ENCODE data around the gene CRHBP.
A peak's percentile ranks its signal among the peaks of the same experiment; 100 is the strongest.

The CRHBP gene

DNA sequence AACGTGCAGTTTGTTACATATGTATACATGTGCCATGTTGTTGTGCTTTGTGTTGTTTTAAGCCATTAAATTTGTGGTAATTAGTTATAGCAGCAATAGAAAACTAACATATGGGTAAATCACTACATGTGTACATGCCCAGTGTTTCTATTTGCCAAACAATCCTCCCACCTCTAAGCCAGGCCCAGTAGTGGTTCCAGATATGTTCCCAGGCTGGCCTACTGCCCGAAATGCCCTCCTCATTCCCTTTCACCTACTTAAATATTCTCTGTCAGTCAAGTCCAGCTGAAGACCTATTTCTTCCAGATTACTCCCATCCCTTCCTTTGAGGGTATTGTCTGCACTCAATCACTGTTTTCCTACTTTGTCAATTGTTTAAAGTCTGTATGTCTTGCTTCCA is 53.3 kb downstream of the CRHBP start:
- TF ChIP-seq, protein P1, sequence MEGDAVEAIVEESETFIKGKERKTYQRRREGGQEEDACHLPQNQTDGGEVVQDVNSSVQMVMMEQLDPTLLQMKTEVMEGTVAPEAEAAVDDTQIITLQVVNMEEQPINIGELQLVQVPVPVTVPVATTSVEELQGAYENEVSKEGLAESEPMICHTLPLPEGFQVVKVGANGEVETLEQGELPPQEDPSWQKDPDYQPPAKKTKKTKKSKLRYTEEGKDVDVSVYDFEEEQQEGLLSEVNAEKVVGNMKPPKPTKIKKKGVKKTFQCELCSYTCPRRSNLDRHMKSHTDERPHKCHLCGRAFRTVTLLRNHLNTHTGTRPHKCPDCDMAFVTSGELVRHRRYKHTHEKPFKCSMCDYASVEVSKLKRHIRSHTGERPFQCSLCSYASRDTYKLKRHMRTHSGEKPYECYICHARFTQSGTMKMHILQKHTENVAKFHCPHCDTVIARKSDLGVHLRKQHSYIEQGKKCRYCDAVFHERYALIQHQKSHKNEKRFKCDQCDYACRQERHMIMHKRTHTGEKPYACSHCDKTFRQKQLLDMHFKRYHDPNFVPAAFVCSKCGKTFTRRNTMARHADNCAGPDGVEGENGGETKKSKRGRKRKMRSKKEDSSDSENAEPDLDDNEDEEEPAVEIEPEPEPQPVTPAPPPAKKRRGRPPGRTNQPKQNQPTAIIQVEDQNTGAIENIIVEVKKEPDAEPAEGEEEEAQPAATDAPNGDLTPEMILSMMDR (IDR thresholded peaks at IDR 0.05; ENCODE audit: extremely low read depth, missing control alignments): no peak
- no peak for DNase-seq (ENCODE audit: low spot score)

DNA sequence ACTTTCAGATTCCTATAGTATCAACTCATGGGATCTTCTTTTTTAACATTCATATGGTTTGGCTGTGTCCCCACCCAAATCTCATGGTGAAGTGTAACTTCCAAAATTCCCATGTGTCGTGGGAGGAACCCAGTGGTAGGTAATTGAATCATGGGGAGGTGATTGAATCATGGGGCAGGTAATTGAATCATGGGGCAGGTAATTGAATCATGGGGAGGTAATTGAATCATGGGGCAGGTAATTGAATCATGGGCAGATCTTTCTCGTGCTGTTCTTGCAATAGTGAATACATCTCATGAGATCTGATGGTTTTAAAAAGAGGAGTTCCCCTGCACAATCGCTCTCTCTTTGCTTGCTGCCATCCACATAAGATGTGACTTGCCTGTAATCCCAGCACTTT is 55.6 kb downstream of the CRHBP start:
- TF ChIP-seq, protein P1 (IDR thresholded peaks at IDR 0.05; ENCODE audit: extremely low read depth, missing control alignments): no peak
- no peak for DNase-seq (ENCODE audit: low spot score)

DNA sequence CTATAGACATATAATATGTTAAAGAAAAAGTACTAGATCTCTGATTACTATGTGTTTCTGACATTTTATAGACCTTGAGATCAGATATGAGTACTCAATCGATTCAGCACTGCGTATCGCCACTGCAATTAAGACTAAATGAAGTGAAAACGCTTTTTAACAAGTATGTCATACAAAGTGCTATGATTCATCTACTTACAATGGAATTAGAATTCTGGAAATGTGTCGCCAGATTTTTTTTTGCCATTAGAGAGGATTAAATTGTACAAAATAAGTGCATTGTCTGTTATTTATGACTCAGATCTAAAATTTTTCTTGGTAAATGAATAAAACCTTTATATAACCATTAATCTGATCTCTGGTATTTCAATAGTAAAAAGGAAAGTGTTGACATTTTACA is 57.4 kb downstream of the CRHBP start:
- TF ChIP-seq, protein P1 (IDR thresholded peaks at IDR 0.05; ENCODE audit: extremely low read depth, missing control alignments): no peak
- DNase-seq (ENCODE audit: low spot score): no peak

DNA sequence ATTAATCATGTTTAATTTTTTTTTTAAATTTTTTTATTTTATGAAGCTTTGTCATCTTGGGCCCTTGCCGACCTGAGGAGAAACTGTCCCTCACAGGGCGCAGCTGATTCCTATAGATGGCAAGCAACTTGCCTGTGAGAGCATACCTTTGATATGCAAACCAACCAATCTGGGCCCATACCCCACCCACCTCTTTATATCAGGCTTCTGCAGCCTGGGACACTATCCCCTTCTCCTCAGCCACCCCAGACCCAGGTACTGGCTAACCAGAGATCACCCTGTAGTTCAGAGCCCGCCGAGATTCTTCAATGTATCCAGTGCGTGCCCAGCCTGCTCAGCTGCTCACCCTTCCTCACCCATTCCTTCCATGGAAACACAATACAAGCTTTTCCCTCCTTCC is 58.7 kb downstream of the CRHBP start:
- TF ChIP-seq, protein P1 (IDR thresholded peaks at IDR 0.05; ENCODE audit: extremely low read depth, missing control alignments): no peak
- no peak for DNase-seq (ENCODE audit: low spot score)

DNA sequence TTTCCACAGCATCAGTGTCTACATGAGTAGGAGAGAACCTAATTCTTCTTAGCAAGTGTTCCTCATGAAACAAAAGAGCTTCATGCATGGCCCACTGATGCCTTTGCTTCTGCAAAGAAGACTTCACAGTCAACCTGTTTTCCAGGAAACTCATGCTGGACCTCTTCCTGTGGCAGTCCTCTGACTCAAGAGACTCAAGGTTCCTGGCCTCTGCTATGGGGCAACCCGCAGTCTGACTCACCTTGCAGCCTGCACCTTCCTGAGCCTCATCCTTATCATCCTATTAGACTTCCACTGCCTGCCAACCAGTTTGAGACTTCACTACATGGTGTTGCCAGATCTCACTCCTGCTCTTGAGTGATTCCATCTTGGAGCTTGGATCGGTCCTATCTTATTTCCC is 59.8 kb downstream of the CRHBP start:
- TF ChIP-seq, protein P1 (IDR thresholded peaks at IDR 0.05; ENCODE audit: extremely low read depth, missing control alignments): no peak
- no peak for DNase-seq (ENCODE audit: low spot score)

DNA sequence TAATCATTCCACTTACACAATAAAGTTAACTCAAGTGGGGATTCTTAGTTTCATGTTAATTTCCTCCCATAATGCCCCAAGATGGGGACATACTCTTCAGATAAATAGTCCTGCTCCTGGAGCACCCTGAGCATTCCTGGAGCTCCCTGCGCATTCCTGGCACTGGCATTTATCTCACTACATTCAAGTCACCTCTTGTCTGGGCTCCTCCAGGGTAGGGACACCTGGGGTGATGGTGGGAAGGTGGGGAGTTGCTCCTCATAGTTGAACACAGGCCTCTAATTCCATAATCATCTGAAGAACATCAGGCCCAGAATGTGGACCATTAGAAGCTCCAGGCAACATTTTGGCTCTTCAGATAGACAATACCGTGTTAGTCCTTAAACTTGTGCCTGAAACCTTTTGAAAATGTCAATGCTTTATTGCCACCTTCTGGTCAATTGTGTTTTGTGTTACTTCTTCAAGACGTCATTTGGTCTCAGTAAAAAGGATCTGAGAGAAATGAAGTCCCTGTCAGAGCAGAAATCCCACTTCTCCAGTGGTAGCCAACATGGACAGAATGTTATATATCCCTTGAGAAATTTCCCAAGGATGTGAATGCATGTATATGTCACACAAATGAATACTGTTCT is 63.2 kb downstream of the CRHBP start:
- peak; percentile 25 for DNase-seq (ENCODE audit: low spot score)
- TF ChIP-seq, protein P1 (IDR thresholded peaks at IDR 0.05; ENCODE audit: extremely low read depth, missing control alignments): peak; percentile 8

DNA sequence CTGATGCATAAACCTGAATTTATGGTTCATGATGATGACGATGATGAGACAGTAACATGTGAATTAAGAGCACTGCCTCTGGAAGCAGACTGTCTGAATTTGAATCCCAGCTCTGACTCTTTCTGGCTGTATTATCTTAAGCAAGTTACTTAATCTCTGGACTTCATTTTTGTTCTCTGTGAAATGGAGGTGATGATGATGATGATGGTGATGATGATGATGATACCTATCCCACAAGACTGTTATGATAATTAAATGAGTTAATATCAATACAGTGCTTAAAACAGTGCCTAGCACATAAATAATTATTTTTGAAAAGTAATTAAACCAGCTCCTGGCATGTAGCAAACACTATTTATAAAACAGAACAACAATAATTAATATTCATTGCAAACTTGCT is 64.1 kb downstream of the CRHBP start:
- TF ChIP-seq, protein P1 (IDR thresholded peaks at IDR 0.05; ENCODE audit: extremely low read depth, missing control alignments): no peak
- no peak for DNase-seq (ENCODE audit: low spot score)

Data from GM20000 (cell line).